Spinal cord (tissue), 10 donors: ENCODE results near the gene TM9SF3. TPM values are rescaled to one million over a fixed set of nuclear protein-coding genes. Genes with fewer than 3 reads are reported as not detected.
"Not testable (repeated sequence)": the region's sequence is repeated elsewhere in the genome, so short reads cannot be mapped to it uniquely, and the experiment has no call there.

Experiments
- DNase-seq, 6 donors: peaks; one replicate each; pipeline versions ENCODE4 v3.0.0 to v3.0.0-alpha.2; 2013 to 2015; ENCODE audit warnings: low spot score in 6 of 6, low read depth in 4 of 6
- H3K27ac ChIP-seq: one replicate; pipeline ENCODE4 v1.5.1; 2013; ENCODE audit warnings: low read depth, low read length, control low read depth
- H3K27me3 ChIP-seq: one replicate; pipeline ENCODE4 v1.6.1; 2013; ENCODE audit warnings: low read length; ENCODE audit not compliant: control insufficient read depth, insufficient read depth
- H3K36me3 ChIP-seq: one replicate; pipeline ENCODE4 v1.6.1; 2013; ENCODE audit warnings: low read length; ENCODE audit not compliant: control insufficient read depth, insufficient read depth
- H3K4me1 ChIP-seq: one replicate; pipeline ENCODE4 v1.6.1; 2013; ENCODE audit warnings: low read length; ENCODE audit not compliant: control insufficient read depth, insufficient read depth
- H3K4me3 ChIP-seq: one replicate; pipeline ENCODE4 v1.5.1; 2013; ENCODE audit warnings: low read depth, low read length, control low read depth
- H3K9me3 ChIP-seq: one replicate; pipeline ENCODE4 v1.6.1; 2013; ENCODE audit warnings: low read length; ENCODE audit not compliant: control insufficient read depth, insufficient read depth
- WGBS: methylation state at CpG from one replicate; pipeline ENCODE4 v1.1.5; 2013; ENCODE audit warnings: missing lambda C conversion rate; ENCODE audit not compliant: insufficient coverage; 5-methylcytosine and 5-hydroxymethylcytosine counted together
- polyA plus RNA-seq, 2 donors: library from polyadenylated mRNA; unstranded; fragments of 120-200 nt; gene quantifications; one replicate each; pipeline ENCODE4 v1.2.1, GENCODE V29; 2013; ENCODE audit not compliant: insufficient read length in 2 of 2
- total RNA-seq, 2 donors: library from RNA; depleted of rRNA in 1 of 2; stranded (reverse); fragments of 120-200 nt in 1 of 2; fragments of >200 nt in 1 of 2; gene quantifications; one replicate each; pipeline versions ENCODE4 v1.2.3 to v1.2.4, GENCODE V29; 2013 to 2014
- donor health status: healthy.

TM9SF3 gene
- total and polyA plus RNA-seq, 4 donors = 80.8 to 145 (median 107) TPM

- H3K27me3 ChIP-seq = no peaks in the 10 kb centered on the region
Observed at GRCh38 chr10:96555330-96555729, 31.5 kb downstream of the TM9SF3 start.

DNA sequence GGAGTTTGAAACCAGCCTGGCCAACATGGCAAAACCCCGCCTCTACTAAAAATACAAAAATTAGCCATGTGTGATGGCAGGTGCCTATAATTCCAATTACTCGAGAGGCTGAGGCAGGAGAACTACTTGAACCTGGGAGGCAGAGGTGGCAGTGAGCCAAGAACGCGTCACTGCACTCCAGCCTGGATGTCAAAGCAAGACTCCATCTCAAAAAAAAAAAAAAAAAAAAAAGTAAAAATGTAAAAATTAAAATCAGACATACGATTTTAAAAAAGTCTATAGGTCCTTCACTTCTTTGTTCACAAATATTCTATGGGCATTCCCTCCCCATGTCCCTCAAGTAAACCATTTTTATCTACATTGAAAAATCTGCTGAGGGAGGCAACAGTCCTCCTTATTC is 38.2 kb downstream of the TM9SF3 start:
- Histone ChIP-seq H3K36me3 (peaks cover 5% of the 10 kb centered on the region), H3K27ac (no peak overlapping the region), H3K4me1 (no peaks in the 10 kb centered on the region), H3K9me3 (no peaks in the 10 kb centered on the region), H3K4me3 (no peak overlapping the region), H3K27me3 (no peaks in the 10 kb centered on the region)
- no CpG with 5 or more reads among the region's 5 CpGs for WGBS
- DNase-seq = no peak

More at GRCh38 chr10:96555330-96555729, 31.5 kb downstream of the TM9SF3 start:
- WGBS = no CpG with 5 or more reads among the region's 3 CpGs
- Histone ChIP-seq H3K27ac (no peak overlapping the region), H3K9me3 (no peaks in the 10 kb centered on the region), H3K4me1 (no peaks in the 10 kb centered on the region), H3K36me3 (no peaks in the 10 kb centered on the region), H3K4me3 (no peak overlapping the region)
- DNase-seq = no peak

DNA sequence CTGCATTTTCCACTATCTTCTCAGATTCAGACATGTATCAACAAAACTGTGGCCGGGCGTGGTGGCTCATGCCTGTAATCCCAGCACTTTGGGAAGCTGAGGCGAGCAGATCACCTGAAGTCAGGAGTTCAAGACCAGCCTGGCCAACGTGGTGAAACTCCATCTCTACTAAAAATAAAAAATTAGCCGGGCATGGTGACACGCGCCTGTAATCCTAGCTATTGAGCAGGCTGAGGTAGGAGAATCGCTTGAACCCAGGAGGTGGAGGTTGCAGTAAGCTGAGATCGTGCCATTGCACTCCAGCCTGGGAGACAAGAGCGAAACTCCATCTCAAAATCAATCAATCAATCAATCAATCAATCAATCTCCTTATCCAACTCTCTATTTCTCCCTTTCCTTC is 41.3 kb downstream of the TM9SF3 start:
- not testable (repeated sequence) for H3K4me3 ChIP-seq, H3K4me1 ChIP-seq, H3K36me3 ChIP-seq, H3K27ac ChIP-seq, H3K27me3 ChIP-seq, DNase-seq, H3K9me3 ChIP-seq
- 95% methylated on average over 6 of the region's 10 CpGs for WGBS

GRCh38 chr10:96541921-96542320 is 44.9 kb downstream of the TM9SF3 start:
- Histone ChIP-seq H3K36me3 (no peaks in the 10 kb centered on the region), H3K4me3 (no peak overlapping the region)
- WGBS = no CpG with 5 or more reads among the region's 2 CpGs

DNA sequence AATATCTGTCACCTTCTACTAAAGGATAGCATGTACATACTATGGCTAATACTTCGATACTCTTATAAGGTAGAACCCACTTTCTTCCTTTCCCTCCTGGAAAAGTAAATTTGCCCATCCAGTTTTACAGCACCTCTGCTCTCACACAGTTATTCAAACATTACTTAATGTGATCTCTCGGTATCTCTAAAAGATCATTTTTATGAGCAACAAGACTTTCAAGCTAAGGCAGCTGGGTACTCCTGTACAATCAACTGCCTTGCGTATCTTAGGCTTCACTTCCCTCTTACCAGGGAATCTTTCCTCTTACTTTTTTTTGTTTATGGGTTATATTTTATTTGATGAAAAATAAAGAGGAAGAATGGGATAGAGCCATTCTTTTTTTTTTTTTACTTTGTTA is 46.6 kb downstream of the TM9SF3 start:
- H3K27ac ChIP-seq = no peak overlapping the region
- H3K27me3 ChIP-seq = no peaks in the 10 kb centered on the region
- H3K9me3 ChIP-seq = peaks cover 3% of the 10 kb centered on the region
- H3K4me3 ChIP-seq = no peak overlapping the region
- H3K36me3 ChIP-seq = no peaks in the 10 kb centered on the region
- 94% methylated on average over 2 of the region's 3 CpGs for WGBS
- no peak for DNase-seq
- H3K4me1 ChIP-seq = no peaks in the 10 kb centered on the region

More at GRCh38 chr10:96541921-96542320, 44.9 kb downstream of the TM9SF3 start:
- Histone ChIP-seq H3K27me3 (no peaks in the 10 kb centered on the region), H3K27ac (no peak overlapping the region), H3K4me1 (no peaks in the 10 kb centered on the region), H3K9me3 (peaks cover 3% of the 10 kb centered on the region)
- no peak for DNase-seq

- H3K27ac ChIP-seq = no peak overlapping the region
Observed at GRCh38 chr10:96538683-96539082, 48.1 kb downstream of the TM9SF3 start.

DNA sequence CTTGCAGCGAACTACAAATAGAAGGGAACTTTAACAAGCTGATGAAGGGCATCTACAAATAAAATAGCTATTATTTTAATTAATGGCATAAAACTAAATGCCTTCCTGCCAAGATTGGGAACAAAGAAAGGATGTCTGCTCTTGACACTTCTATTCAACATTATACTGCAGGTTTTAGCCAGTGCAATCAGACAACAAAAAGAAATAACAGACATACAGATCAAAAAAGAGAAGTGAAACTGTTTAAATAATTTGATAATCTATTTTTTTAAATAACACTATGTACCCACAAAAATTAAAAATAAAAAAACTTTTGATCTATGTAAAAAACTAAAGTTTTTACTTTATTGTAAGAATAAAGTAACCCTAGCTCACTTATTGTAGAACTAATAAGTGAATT is 50.7 kb downstream of the TM9SF3 start:
- no peak overlapping the region for H3K4me3 ChIP-seq
- no CpG with 5 or more reads among the region's 1 CpG for WGBS

More at GRCh38 chr10:96538683-96539082, 48.1 kb downstream of the TM9SF3 start:
- WGBS = no CpG with 5 or more reads among the region's 1 CpG
- H3K4me1 ChIP-seq = no peaks in the 10 kb centered on the region
- no peaks in the 10 kb centered on the region for H3K27me3 ChIP-seq
- peaks cover 3% of the 10 kb centered on the region for H3K9me3 ChIP-seq
- H3K36me3 ChIP-seq = no peaks in the 10 kb centered on the region
- DNase-seq = no peak
- H3K4me3 ChIP-seq = no peak overlapping the region

GRCh38 chr10:96532523-96532922 is 54.3 kb downstream of the TM9SF3 start:
- WGBS = no CpG with 5 or more reads among the region's 1 CpG
- no peaks in the 10 kb centered on the region for H3K4me1 ChIP-seq
- H3K4me3 ChIP-seq = no peak overlapping the region
- DNase-seq = peak in 1 of 6 donors; percentile 25
- no peak overlapping the region for H3K27ac ChIP-seq
- H3K27me3 ChIP-seq = no peaks in the 10 kb centered on the region
- no peaks in the 10 kb centered on the region for H3K36me3 ChIP-seq
- no peaks in the 10 kb centered on the region for H3K9me3 ChIP-seq

More for the DNA sequence above, 50.7 kb downstream of the TM9SF3 start:
- Histone ChIP-seq H3K27ac (no peak overlapping the region), H3K36me3 (no peaks in the 10 kb centered on the region), H3K27me3 (no peaks in the 10 kb centered on the region), H3K9me3 (peaks cover 3% of the 10 kb centered on the region), H3K4me1 (no peaks in the 10 kb centered on the region)
- DNase-seq = no peak

- no peaks in the 10 kb centered on the region for H3K4me1 ChIP-seq
- H3K36me3 ChIP-seq = no peaks in the 10 kb centered on the region
- no CpG with 5 or more reads among the region's 6 CpGs for WGBS
- H3K27me3 ChIP-seq = no peaks in the 10 kb centered on the region
- no peak overlapping the region for H3K27ac ChIP-seq
- no peak for DNase-seq
- H3K4me3 ChIP-seq = no peak overlapping the region
- no peaks in the 10 kb centered on the region for H3K9me3 ChIP-seq
Observed at GRCh38 chr10:96529634-96530279, 57.1 kb downstream of the TM9SF3 start.

DNA sequence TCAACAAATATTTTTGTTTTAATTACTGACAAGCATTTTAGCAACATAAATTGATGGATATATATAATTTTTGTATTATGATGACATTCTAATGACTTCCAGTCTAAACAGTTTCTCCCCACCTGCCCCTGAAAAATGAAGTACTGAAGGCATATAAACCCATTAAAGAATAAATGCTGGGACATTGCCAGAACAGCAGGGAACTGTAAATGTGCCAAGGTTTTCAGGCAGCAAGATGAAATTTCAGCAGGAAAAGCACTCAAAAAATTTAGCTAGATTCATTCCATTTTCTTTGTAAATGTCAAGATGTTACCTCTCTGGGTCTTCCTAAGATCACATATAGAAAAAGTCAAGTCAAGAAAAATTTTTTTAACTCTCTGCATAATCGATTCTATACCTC is 62.1 kb downstream of the TM9SF3 start:
- Histone ChIP-seq H3K4me3 (no peak overlapping the region), H3K9me3 (no peaks in the 10 kb centered on the region), H3K36me3 (no peaks in the 10 kb centered on the region), H3K4me1 (no peaks in the 10 kb centered on the region), H3K27me3 (no peaks in the 10 kb centered on the region), H3K27ac (no peak overlapping the region)
- WGBS = no CpG with 5 or more reads among the region's 1 CpG
- DNase-seq = peak in 2 of 6 donors; percentile 18 to 75
